IPS-11a (cell line): ENCODE data around the gene FAM240B.

ENCODE experiments used
- H3K4me3 ChIP-seq: one replicate; pipeline ENCODE4 v1.5.1; 2013; ENCODE audit warnings: low read depth, low read length, control low read depth

Gene FAM240B

DNA sequence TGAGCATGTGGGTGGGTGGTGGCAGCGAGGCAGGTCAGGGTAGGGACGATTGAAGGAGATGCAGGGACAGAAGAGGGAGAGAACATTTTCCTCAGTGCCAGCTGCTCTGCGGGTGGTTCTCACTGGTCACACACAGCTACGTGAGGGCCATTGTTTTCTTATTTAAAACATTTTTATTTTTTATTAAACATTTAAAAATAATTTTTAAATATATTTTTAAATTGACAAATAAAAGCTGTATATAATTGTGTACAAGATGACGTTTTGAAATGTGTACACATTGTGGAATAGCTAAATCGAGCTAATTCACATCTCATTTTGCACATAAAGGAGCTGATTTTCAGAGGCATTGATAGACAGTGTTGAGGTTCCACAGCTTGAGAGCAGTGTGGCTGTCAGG is 14.0 kb downstream of the FAM240B start:
- no peak overlapping the region for H3K4me3 ChIP-seq

- no peak overlapping the region for H3K4me3 ChIP-seq
These were observed 19.2 kb downstream of the FAM240B start for GRCh38 chr9:38700695-38701094.

DNA sequence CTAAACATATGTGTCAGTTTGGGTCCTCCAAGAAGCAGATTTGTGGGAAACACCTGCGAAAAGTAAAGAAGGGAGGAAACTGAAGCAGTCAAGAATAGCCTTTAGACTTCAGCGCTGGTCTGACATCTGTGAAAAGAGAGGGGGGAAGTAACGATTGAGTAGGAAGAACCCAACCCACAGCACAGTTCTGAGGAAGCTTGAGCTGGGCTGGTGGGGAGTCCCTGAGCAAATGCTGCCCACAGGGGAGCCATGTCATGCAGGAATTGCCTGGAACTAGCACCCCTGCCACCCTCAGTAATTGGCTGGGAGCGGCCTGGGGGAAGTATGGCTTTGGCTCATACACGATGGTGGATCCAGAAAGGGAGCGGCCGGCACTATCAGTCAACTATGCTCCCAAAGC is 20.6 kb downstream of the FAM240B start:
- no peak overlapping the region for H3K4me3 ChIP-seq

GRCh38 chr9:38697776-38698300 is 22.1 kb downstream of the FAM240B start:
- H3K4me3 ChIP-seq = no peak overlapping the region

GRCh38 chr9:38696999-38697398 is 22.9 kb downstream of the FAM240B start:
- no peak overlapping the region for H3K4me3 ChIP-seq

DNA sequence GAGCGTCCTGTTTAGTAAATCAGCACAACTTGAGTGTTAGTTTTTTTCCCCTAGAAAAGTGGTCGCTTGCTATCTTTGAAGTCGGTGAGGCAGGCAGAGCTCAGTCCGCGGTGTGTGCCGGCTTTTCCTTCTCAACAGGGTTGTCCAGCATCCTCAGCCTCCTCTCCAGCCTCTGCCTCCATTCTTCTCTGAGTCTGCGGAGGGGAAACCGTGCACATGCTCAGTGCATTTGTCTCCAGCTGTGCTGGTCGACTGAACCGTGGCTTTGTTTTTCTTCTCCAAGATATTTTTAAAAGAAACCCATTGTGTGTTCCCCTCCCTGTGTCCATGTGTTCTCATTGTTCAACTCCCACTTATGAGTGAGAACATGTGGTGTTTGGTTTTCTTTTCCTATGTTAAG is 25.3 kb downstream of the FAM240B start:
- no peak overlapping the region for H3K4me3 ChIP-seq

- no peak overlapping the region for H3K4me3 ChIP-seq
These were observed 27.2 kb downstream of the FAM240B start for GRCh38 chr9:38692707-38693106.

DNA sequence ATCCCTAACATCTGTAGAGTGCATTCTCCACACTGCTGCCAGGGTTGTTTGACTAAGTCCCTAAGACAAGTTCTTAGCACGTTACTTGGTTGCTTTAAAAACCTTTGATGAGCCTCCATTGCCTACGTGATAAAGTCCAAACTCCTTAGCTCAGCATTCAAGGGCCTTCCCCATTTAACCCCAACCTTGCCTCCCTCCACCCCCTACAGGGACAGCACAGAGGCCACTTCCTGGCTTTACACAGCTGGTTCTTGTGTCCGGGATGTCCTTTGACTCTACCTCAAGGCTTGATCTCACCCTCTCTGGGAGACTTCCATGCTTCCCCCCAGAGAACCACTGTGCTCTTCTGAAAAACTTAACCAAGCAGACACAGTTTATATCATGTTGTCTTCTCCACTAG is 29.4 kb downstream of the FAM240B start:
- H3K4me3 ChIP-seq = no peak overlapping the region

- no peak overlapping the region for H3K4me3 ChIP-seq
These were observed 30.3 kb downstream of the FAM240B start for GRCh38 chr9:38689678-38690077.

DNA sequence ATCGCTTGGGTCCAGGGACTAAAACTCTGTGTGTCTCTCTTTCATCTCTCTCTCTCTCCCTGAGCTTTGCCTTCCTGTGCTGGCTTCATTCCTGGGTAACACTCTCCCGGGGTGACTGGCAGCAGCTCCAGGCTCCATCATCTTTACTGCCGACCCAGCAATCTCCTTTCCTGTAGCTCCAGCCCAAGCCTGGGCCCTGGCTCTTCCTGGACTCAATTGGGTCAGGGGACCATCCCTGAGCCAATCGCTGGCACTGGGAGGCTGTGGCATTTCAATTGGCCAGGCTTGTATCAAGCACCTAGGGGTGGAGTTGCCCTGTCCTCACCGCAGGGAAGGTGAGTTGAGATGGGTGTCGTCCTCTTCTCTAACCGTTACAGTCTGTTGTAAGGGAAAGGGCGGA is 31.9 kb downstream of the FAM240B start:
- no peak overlapping the region for H3K4me3 ChIP-seq

DNA sequence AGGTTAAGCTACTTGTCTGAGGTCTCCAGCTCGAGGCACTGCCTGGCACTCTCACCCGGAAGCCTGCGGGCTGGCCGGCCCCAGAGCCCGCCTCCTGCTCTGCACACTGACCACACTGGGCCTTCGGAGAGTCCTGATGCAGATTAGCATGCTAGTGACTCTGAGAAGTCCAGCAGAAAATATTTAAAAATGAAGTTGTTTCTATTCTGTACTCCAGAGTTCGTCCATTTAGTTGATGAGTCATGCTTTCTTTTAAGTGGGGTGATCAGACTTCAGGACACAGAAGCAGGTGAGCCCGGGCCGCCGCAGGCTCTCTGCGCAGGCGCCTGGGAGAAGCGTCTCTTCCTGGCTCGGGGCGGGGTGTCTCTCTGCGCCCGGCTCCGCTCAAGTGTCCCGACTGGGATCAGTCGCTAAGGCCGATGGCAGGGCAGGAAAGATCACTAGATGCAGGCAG is 32.5 kb downstream of the FAM240B start:
- no peak overlapping the region for H3K4me3 ChIP-seq

GRCh38 chr9:38686933-38687332 is 33.0 kb downstream of the FAM240B start:
- H3K4me3 ChIP-seq = no peak overlapping the region

DNA sequence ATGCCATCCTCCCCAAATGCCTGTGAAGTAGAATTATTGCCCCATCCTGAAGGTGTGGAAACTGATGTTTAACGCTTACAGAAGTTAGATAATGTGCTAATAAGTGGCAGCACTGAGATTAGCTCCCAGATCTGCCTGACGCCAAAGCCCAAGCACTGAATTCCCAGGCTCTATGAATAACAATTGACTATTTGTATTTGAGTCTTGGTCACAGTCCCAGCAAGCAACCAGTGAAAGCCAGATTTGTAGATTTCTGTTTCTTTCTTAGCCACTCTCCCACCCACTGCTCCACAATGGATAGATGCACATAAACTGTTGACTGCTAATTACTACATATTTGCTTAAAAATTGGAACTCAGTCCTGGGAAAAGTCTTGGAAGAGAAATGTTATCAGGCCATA is 34.4 kb downstream of the FAM240B start:
- H3K4me3 ChIP-seq = no peak overlapping the region

DNA sequence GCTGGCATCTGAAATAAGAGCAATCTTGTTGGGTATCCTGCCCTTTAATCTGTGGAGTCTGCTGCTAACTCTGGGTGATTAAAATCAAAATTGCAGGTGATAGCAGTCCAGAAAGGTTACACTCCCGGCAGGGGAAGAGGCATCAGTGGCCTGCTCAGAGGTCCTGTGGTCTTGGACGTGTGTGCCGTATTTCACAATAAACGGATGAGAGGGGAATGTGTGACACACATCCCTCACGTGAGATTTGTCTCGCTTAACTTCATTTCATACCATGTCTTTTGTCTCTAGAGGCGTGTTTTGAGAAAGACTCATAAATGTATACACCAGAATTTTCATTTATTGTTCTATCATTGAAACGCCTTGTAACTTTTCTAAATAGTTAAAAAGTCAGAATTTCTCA is 36.6 kb downstream of the FAM240B start:
- H3K4me3 ChIP-seq = no peak overlapping the region

DNA sequence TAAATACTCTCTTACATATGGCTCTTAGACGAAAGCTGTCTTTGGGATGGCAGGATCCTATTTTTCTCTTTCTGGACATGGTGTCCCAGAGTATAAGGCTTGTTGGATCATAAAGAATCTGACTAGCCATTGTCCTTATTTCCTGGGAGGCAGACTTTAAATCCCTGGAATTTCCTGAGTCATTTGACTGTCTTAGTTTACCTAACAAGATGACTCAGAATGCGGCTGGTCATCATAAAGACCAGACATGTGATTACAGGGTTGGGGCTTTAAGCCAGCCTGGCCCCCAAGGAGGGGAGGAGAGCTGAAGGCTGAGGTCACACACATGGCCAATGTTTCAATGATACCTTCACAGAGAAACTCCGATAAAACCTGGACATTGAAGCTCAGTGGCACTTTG is 37.2 kb downstream of the FAM240B start:
- H3K4me3 ChIP-seq = no peak overlapping the region

DNA sequence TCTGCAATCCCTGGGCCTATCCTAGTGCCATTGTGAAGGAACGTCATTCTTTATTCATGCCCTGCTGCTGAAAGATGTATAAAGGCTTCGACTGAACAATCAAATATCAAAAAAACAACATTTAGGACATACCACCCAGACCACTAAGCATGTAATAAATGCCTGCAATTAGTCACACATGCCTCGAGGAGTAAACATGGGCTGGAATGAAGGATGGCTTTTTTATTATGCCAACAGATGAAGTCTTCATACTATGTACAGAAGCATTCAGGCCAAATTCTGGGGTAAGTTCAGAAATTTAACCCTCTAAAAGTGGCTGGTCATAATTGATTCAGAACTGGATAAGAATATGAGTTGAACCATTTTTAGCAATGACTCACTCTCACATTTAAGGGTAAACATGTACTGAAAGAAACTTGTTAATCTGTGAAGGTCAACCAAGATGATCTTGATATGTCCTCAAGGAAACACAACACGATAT is 38.1 kb downstream of the FAM240B start:
- no peak overlapping the region for H3K4me3 ChIP-seq

GRCh38 chr9:38680837-38681445 is 39.0 kb downstream of the FAM240B start:
- H3K4me3 ChIP-seq = no peak overlapping the region

GRCh38 chr9:38677660-38678303 is 42.2 kb downstream of the FAM240B start:
- H3K4me3 ChIP-seq = no peak overlapping the region

DNA sequence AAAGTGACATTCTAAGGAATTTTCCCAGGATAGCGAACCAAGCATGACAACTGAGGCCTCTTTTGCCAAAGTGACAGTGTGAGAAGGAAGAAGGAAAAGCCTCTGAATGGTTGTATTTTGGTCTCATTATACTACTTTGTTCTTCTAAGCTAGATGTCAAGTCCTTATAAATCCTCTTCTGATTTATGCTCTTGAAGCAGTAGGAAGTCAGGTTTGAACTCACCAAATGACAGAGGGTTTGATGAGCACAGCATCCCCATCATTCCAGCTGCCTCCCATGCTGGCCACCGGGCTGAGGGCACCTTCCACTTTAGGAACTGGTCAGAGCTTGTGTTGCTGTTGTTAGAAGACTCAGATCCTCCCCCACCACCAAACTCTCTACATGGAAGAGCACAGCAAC is 44.1 kb downstream of the FAM240B start:
- H3K4me3 ChIP-seq = no peak overlapping the region

DNA sequence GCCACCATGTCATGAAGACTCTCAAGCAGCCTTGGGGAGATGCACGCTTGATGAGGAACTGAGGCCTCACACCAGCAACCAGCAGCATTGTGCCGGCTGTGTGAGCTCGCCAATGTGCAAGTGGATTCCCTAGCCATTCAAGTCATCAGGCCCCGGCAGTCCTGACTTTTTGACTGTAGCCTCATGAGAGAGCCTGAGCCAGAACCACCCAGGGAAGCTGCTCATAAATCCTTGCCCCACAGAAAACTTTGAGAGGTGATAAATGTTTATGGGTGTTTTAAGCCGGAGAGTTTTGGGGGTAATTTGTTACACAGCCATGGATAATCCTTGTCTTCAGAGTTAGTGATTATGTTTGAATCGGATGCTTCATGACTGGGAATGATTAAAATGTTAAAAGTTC is 44.7 kb downstream of the FAM240B start:
- H3K4me3 ChIP-seq = no peak overlapping the region

DNA sequence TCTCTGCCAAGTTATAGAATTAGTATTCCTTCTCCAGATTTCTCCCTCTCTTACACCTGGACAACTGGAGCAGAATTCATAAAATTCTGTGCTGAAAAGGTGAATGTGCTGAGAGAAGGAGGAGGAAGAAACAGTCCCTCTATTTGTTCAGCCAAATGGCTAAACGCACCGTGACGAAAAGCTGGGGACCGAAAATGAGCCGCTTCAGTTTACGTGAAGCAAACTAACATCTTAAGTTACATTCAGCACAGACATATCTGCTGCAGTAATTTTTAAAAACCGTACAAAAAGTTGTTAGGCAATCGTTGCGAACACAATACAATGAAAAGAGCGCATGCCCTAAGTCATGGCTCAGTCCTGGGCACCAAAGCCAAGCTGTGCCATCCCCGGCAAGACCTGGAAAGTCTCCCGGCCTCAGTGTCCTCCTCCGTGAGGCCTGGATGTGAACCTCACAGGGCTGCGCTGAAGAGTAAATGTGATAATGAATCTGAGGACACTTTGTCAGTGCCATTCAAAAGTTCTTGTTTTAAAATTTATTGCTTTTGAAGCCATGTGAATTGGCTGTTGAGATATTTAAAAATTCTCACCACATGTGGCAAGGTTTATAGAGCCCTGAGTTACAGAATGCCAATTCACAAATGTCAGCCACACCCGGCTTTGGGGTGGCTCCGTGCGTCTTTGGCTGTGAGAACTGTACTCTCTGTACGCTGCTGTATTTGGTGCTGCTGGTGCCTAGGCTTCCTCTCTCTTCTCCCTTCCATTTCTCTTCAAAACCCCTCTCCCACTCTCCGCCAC is 46.3 kb downstream of the FAM240B start:
- no peak overlapping the region for H3K4me3 ChIP-seq

DNA sequence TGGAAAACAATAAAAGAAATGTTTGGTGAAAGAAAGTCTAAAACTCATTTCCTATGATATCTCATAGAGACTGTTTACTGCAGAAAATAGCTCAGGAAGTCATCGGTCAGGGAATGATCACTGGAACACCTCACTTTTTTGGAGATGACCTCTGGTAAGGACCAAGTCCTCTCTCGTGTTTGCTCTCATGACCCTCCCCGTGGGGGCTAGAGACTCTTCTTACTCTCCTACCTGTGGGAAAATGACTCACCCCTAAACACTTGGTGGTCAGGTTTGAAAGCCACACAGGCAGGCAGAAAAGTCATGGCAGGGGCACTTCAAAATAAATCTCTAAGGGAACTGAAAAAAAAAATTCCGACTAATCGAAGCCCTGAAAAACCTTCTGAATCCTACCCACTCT is 48.2 kb downstream of the FAM240B start:
- H3K4me3 ChIP-seq = no peak overlapping the region
